Aortic smooth muscle cell (primary cell): ENCODE data around the gene MOV10L1. TPM values are rescaled to one million over a fixed set of nuclear protein-coding genes. Genes with fewer than 3 reads are reported as not detected.

Experiments
- total RNA-seq: library from RNA; depleted of rRNA; stranded (reverse); fragments of >200 nt; gene quantifications from 2 replicates; pipeline ENCODE4 v1.2.3, GENCODE V29; 2014

The MOV10L1 gene
- total RNA-seq, result 1.8 and 7.8 TPM in 2 replicates

GRCh38 chr22:50089682-50090411 lies at the start of gene MOV10L1:
TSS of gene MOV10L1 (plus strand) at chr22:50090006. CDS start at chr22:50090089, 83 bp downstream.

GRCh38 chr22:50058061-50058905 lies 31.5 kb upstream of the MOV10L1 start, which contains the start of gene TTLL8:
TSS of gene TTLL8 (minus strand) at chr22:50058298.

GRCh38 chr22:50085211-50085972 lies 4.4 kb upstream of the MOV10L1 start, which contains the start of gene MLC1:
TSS of gene MLC1 (minus strand) at chr22:50085426. CDS start at chr22:50084902, 524 bp downstream.

GRCh38 chr22:50170453-50171318 lies 80.9 kb downstream of the MOV10L1 start, which contains the start of gene PANX2:
TSS of gene PANX2 (plus strand) at chr22:50170731. CDS start at chr22:50170731, 0 bp downstream.

GRCh38 chr22:50185375-50186087 lies 95.7 kb downstream of the MOV10L1 start, which contains the start of gene TRABD:
TSS of gene TRABD (plus strand) at chr22:50185913. CDS start at chr22:50193061, 7,148 bp downstream.

GRCh38 chr22:50200461-50201190 lies 110.8 kb downstream of the MOV10L1 start, which contains the start of gene SELENOO:
TSS of gene SELENOO (plus strand) at chr22:50201011. CDS start at chr22:50201037, 26 bp downstream.

Other genes with a start within 250 kb of the MOV10L1 start
- gene ZBED4, start 236.2 kb upstream of the MOV10L1 start, total RNA-seq, result 5.7 and 6.2 TPM in 2 replicates
- 15.2 and 18.9 TPM in 2 replicates for gene ALG12, start 171.6 kb upstream of the MOV10L1 start, total RNA-seq
- 64.8 and 105 TPM in 2 replicates for gene CRELD2, start 171.4 kb upstream of the MOV10L1 start, total RNA-seq
- gene PIM3, start 129.2 kb upstream of the MOV10L1 start, total RNA-seq, result 24.2 and 30.1 TPM in 2 replicates
- gene IL17REL, start 77.2 kb upstream of the MOV10L1 start, total RNA-seq, result not detected in 2 replicates
- not detected in 2 replicates for gene TTLL8, start 31.7 kb upstream of the MOV10L1 start, total RNA-seq
- 2.1 and 2.2 TPM in 2 replicates for gene MLC1, start 4.6 kb upstream of the MOV10L1 start, total RNA-seq
- gene PANX2, start 80.7 kb downstream of the MOV10L1 start, total RNA-seq, result 0.79 and 1.1 TPM in 2 replicates
- gene TRABD, start 95.9 kb downstream of the MOV10L1 start, total RNA-seq, result 15.2 and 16.5 TPM in 2 replicates
- gene SELENOO, start 111.0 kb downstream of the MOV10L1 start, total RNA-seq, result 21.8 and 25.4 TPM in 2 replicates
- gene TUBGCP6, start 155.0 kb downstream of the MOV10L1 start, total RNA-seq, result 26.4 and 30.5 TPM in 2 replicates
- gene HDAC10, start 161.3 kb downstream of the MOV10L1 start, total RNA-seq, result 16.2 and 21.7 TPM in 2 replicates
- 24.3 and 28.3 TPM in 2 replicates for gene MAPK12, start 171.7 kb downstream of the MOV10L1 start, total RNA-seq
- gene MAPK11, start 180.4 kb downstream of the MOV10L1 start, total RNA-seq, result 3.7 and 4.4 TPM in 2 replicates
- 145 and 159 TPM in 2 replicates for gene PLXNB2, start 217.6 kb downstream of the MOV10L1 start, total RNA-seq
- gene DENND6B, start 237.0 kb downstream of the MOV10L1 start, total RNA-seq, result 1.6 and 1.9 TPM in 2 replicates